Measurements from ENCODE around the gene RIMS1. TPM values are rescaled to one million over a fixed set of nuclear protein-coding genes. Genes with fewer than 3 reads are reported as not detected.
A peak's percentile ranks its signal among the peaks of the same experiment; 100 is the strongest.

The RIMS1 gene
- total and polyA plus RNA-seq, 9 of the 15 experiments (the other 6 are each of a cell fraction or from before 2014, with no cell fraction given): not detected

GRCh38 chr6:72286911-72287311 is 400.6 kb downstream of the RIMS1 start:
- DNase-seq (ENCODE audit: extremely low read depth in 1 of 4, low spot score in 3 of 4): no peak
- 0% methylated on average over 1 of the region's 1 CpG for WGBS (ENCODE audit: insufficient coverage, low coverage, missing lambda C conversion rate)

GRCh38 chr6:72287801-72288200 is 401.5 kb downstream of the RIMS1 start:
- in situ Hi-C loops (cut with MboI) (no loop called here), intact Hi-C loops (cut with micrococcal nuclease) (no loop called here)
- no peak overlapping the region for H3K27ac ChIP-seq (ENCODE audit: extremely low read depth, low read depth, low read length)
- no peak for ATAC-seq
- DNase-seq (ENCODE audit: extremely low read depth in 1 of 4, low spot score in 3 of 4): no peak
- POLR2A ChIA-PET: interaction anchor here (0.8 kb wide), 1 partner anchor 10 kb away, joined by 3 read pairs; no protein-coding TSS in a partner anchor
- H3K9ac ChIP-seq (ENCODE audit: insufficient read depth in 1 of 2, low read depth in 2 of 2, low read length in 2 of 2): no peak overlapping the region
- CTCF ChIA-PET (ENCODE audit: low intra/inter-chr PET ratio): no interaction called here
- no peaks in the 10 kb centered on the region for H3K9me1 ChIP-seq (ENCODE audit: control insufficient read depth, insufficient read depth, low read length)
- WGBS (ENCODE audit: insufficient coverage, low coverage, missing lambda C conversion rate): 1% methylated on average over 5 of the region's 5 CpGs
- no peaks in the 10 kb centered on the region for H4K20me1 ChIP-seq (replicated peaks; ENCODE audit: control insufficient read depth, insufficient read depth, low read length)
- no peak overlapping the region for H3K4me3 ChIP-seq
- H3K36me3 ChIP-seq (ENCODE audit: control insufficient read depth, insufficient read depth, low read length): no peaks in the 10 kb centered on the region
- no TSS peak for BruUV-seq (replicated peaks)
- TF ChIP-seq CBX3 (IDR thresholded peaks at IDR 0.05; ENCODE audit: borderline replicate concordance in 1 of 2, low read length in 2 of 2): no peak
- no peak for TF ChIP-seq E2F8 (IDR thresholded peaks at IDR 0.05; ENCODE audit: low read depth, partially characterized antibody)
- no peak for TF ChIP-seq RFX5 (IDR thresholded peaks at IDR 0.05; ENCODE audit: low read depth, low read length)
- no peak for TF ChIP-seq ZFPM2 (CRISPR knock-in tag; IDR thresholded peaks at IDR 0.05)
- H3K4me2 ChIP-seq (ENCODE audit: insufficient read depth, low read length): no peak overlapping the region
- H3K9me3 ChIP-seq (replicated peaks; ENCODE audit: control insufficient read depth, insufficient read depth, low read depth, low read length): no peaks in the 10 kb centered on the region
- no peaks in the 10 kb centered on the region for H3K27me3 ChIP-seq (ENCODE audit: control insufficient read depth in 2 of 2, insufficient read depth in 2 of 2, low read length in 2 of 2)
- no peak overlapping the region for H2AFZ ChIP-seq (ENCODE audit: low read depth, low read length)
- no peak for FAIRE-seq
- no peaks in the 10 kb centered on the region for H3K79me2 ChIP-seq (ENCODE audit: control insufficient read depth, insufficient read depth, low read length)
- H3K4me1 ChIP-seq (replicated peaks in 1 of 2; ENCODE audit: control insufficient read depth in 2 of 2, insufficient read depth in 2 of 2, low read length in 2 of 2): no peaks in the 10 kb centered on the region

More at GRCh38 chr6:72286911-72287311, 400.6 kb downstream of the RIMS1 start:
- H2AFZ ChIP-seq (ENCODE audit: low read depth, low read length): no peak overlapping the region
- ChIA-PET CTCF (ENCODE audit: low intra/inter-chr PET ratio) (no interaction called here), POLR2A (interaction anchor here (0.8 kb wide), 2 partner anchors 10 to 55 kb away, joined by 3 read pairs; no protein-coding TSS in a partner anchor)
- no peaks in the 10 kb centered on the region for H3K36me3 ChIP-seq (ENCODE audit: control insufficient read depth, insufficient read depth, low read length)
- BruUV-seq (replicated peaks): no TSS peak
- no peaks in the 10 kb centered on the region for H3K9me3 ChIP-seq (replicated peaks; ENCODE audit: control insufficient read depth, insufficient read depth, low read depth, low read length)
- no peak overlapping the region for H3K4me3 ChIP-seq
- H3K9me1 ChIP-seq (ENCODE audit: control insufficient read depth, insufficient read depth, low read length): no peaks in the 10 kb centered on the region
- H3K27ac ChIP-seq (ENCODE audit: extremely low read depth, low read depth, low read length): no peak overlapping the region
- intact Hi-C loops (cut with micrococcal nuclease) (no loop called here), in situ Hi-C loops (cut with MboI) (no loop called here)
- H3K4me1 ChIP-seq (replicated peaks in 1 of 2; ENCODE audit: control insufficient read depth in 2 of 2, insufficient read depth in 2 of 2, low read length in 2 of 2): no peaks in the 10 kb centered on the region
- no peak overlapping the region for H3K9ac ChIP-seq (ENCODE audit: insufficient read depth in 1 of 2, low read depth in 2 of 2, low read length in 2 of 2)
- H4K20me1 ChIP-seq (replicated peaks; ENCODE audit: control insufficient read depth, insufficient read depth, low read length): no peaks in the 10 kb centered on the region
- H3K79me2 ChIP-seq (ENCODE audit: control insufficient read depth, insufficient read depth, low read length): no peaks in the 10 kb centered on the region
- peak; percentile 17; the same call in 1 of the 2 replicates for TF ChIP-seq ZNF316 (IDR thresholded peaks at IDR 0.05)
- peak; percentile 54 for TF ChIP-seq MAFK (IDR thresholded peaks at IDR 0.05; ENCODE audit: low read length)
- TF ChIP-seq MAFF (IDR thresholded peaks at IDR 0.05; ENCODE audit: low read length): peak; percentile 45
- TF ChIP-seq FIP1L1 (IDR thresholded peaks at IDR 0.05; ENCODE audit: low read depth, low read length, poor library complexity, severe bottlenecking): no peak
- H3K27me3 ChIP-seq (ENCODE audit: control insufficient read depth in 2 of 2, insufficient read depth in 2 of 2, low read length in 2 of 2): no peaks in the 10 kb centered on the region
- ATAC-seq (no peak), FAIRE-seq (no peak)
- no peak overlapping the region for H3K4me2 ChIP-seq (ENCODE audit: insufficient read depth, low read length)
